GM12878 (cell line): ENCODE results near the gene DEGS2.

Experiments
- ATF7 ChIP-seq: fragments of 450-650 bp; IDR thresholded peaks from 2 replicates; pipeline ENCODE4 v1.6.1; 2016; ENCODE audit warnings: low read depth, mild to moderate bottlenecking
- BHLHE40 ChIP-seq, 2 experiments: fragments of 450-650 bp in 1 of 2; IDR thresholded peaks; 2 replicates each; pipeline ENCODE4 v1.6.1; 2011 to 2017; ENCODE audit warnings: low read depth in 2 of 2, borderline replicate concordance in 1 of 2, improper control_type of control experiment in 1 of 2, low read length in 1 of 2, mild to moderate bottlenecking in 1 of 2
- BMI1 ChIP-seq: fragments of 450-650 bp; IDR thresholded peaks from 2 replicates; pipeline ENCODE4 v1.6.1; 2016; ENCODE audit warnings: mild to moderate bottlenecking, moderate library complexity, borderline replicate concordance
- JUND ChIP-seq: IDR thresholded peaks from 2 replicates; pipeline ENCODE4 v1.6.1; 2012; ENCODE audit warnings: low read depth, mild to moderate bottlenecking, low read length, improper control_type of control experiment, moderate library complexity
- NFIC ChIP-seq: IDR thresholded peaks from 2 replicates; pipeline ENCODE4 v1.6.1; 2012; ENCODE audit warnings: low read depth, mild to moderate bottlenecking, inconsistent platforms, low read length, moderate library complexity
- NRF1 ChIP-seq: conservative IDR thresholded peaks from 2 replicates; pipeline ENCODE4 v1.6.1; 2011; ENCODE audit warnings: mild to moderate bottlenecking, low read depth, low read length, improper control_type of control experiment
- POLR2AphosphoS2 ChIP-seq: IDR thresholded peaks from 2 replicates; pipeline ENCODE4 v1.6.1; 2011; ENCODE audit warnings: low read depth, mild to moderate bottlenecking, low read length, improper control_type of control experiment, moderate library complexity
- RELA ChIP-seq: fragments of 450-650 bp; IDR thresholded peaks from 2 replicates; pipeline ENCODE4 v1.8.0; 2014; ENCODE audit warnings: borderline replicate concordance; ENCODE audit not compliant: partially characterized antibody
- SP1 ChIP-seq: IDR thresholded peaks from one replicate; pipeline ENCODE4 v1.6.1; 2011; ENCODE audit warnings: low read depth, low read length
- TARDBP ChIP-seq: IDR thresholded peaks from 2 replicates; pipeline ENCODE4 v1.6.1; 2016; ENCODE audit warnings: borderline replicate concordance
- WRNIP1 ChIP-seq: IDR thresholded peaks from 2 replicates; pipeline ENCODE4 v1.6.1; 2011; ENCODE audit warnings: low read depth, low read length, improper control_type of control experiment, borderline replicate concordance
- TF ChIP-seq, protein P1 (sequence below): fragments of 450-650 bp; IDR thresholded peaks from 2 replicates; pipeline ENCODE4 v1.6.1; 2017; ENCODE audit warnings: mild to moderate bottlenecking, moderate library complexity
- TF ChIP-seq, protein P2 (sequence below), 3 experiments: IDR thresholded peaks in 2 of 3; conservative IDR thresholded peaks in 1 of 3; 2 replicates each; pipeline ENCODE4 v1.5.1; 2011; ENCODE audit warnings: low read depth in 3 of 3, low read length in 3 of 3, mild to moderate bottlenecking in 3 of 3, control low read depth in 2 of 3, moderate library complexity in 2 of 3, inconsistent platforms in 1 of 3, mixed read lengths in 1 of 3; ENCODE audit not compliant: control insufficient read depth in 2 of 3, insufficient read depth in 1 of 3; ENCODE audit errors: extremely low read depth in 1 of 3

DNA sequence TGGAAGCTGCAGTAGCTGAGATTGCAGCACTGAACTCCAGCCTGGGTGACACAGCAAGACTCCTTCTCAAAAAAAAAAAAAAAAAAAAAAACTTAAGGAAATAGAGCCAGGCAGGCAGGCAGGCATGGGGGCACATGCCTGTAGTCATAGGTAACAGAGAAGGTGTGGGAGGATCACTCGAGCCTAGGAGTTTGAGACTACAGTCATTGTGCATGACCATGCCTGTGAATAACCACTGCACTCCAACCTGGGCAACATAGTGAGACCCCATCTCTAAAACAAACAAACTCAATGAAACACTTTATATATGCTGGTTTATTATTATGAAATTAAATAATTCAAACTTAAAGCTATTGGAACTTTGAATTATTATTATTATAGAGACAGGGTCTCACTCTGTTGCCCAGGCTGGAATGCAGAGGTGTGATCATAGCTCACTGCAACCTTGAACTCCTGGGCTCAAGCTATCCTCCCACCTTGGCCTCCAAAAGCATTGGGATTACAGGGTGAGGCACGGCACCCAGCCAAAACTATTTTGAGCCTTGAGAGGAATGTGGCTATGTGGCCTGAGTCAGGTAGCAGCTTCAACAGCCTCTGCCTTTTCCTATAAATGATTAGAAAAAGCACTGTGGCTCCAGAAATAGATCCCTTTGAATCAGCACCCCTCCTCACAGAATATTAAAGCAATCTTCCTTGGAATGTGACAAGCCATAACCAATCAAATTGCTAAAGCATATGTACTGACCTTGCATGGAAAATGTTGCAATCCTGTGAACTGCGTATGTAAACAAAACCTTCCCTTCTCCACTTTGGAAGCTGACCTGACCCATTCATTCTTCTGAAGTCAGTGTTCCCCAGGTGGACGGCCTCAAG lies 44.8 kb upstream of the DEGS2 start:
- TF ChIP-seq POLR2AphosphoS2 (no peak), NRF1 (no peak), SP1 (no peak), NFIC (no peak), ATF7 (no peak), JUND (no peak), BMI1 (no peak), BHLHE40 (IDR thresholded peaks at IDR 0.05; ENCODE audit: borderline replicate concordance in 1 of 2, low read depth in 2 of 2, low read length in 1 of 2) (no peak), WRNIP1 (no peak), RELA (no peak), TARDBP (no peak)
- TF ChIP-seq, protein P1, sequence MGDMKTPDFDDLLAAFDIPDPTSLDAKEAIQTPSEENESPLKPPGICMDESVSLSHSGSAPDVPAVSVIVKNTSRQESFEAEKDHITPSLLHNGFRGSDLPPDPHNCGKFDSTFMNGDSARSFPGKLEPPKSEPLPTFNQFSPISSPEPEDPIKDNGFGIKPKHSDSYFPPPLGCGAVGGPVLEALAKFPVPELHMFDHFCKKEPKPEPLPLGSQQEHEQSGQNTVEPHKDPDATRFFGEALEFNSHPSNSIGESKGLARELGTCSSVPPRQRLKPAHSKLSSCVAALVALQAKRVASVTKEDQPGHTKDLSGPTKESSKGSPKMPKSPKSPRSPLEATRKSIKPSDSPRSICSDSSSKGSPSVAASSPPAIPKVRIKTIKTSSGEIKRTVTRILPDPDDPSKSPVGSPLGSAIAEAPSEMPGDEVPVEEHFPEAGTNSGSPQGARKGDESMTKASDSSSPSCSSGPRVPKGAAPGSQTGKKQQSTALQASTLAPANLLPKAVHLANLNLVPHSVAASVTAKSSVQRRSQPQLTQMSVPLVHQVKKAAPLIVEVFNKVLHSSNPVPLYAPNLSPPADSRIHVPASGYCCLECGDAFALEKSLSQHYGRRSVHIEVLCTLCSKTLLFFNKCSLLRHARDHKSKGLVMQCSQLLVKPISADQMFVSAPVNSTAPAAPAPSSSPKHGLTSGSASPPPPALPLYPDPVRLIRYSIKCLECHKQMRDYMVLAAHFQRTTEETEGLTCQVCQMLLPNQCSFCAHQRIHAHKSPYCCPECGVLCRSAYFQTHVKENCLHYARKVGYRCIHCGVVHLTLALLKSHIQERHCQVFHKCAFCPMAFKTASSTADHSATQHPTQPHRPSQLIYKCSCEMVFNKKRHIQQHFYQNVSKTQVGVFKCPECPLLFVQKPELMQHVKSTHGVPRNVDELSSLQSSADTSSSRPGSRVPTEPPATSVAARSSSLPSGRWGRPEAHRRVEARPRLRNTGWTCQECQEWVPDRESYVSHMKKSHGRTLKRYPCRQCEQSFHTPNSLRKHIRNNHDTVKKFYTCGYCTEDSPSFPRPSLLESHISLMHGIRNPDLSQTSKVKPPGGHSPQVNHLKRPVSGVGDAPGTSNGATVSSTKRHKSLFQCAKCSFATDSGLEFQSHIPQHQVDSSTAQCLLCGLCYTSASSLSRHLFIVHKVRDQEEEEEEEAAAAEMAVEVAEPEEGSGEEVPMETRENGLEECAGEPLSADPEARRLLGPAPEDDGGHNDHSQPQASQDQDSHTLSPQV, result no peak
- TF ChIP-seq, protein P2, sequence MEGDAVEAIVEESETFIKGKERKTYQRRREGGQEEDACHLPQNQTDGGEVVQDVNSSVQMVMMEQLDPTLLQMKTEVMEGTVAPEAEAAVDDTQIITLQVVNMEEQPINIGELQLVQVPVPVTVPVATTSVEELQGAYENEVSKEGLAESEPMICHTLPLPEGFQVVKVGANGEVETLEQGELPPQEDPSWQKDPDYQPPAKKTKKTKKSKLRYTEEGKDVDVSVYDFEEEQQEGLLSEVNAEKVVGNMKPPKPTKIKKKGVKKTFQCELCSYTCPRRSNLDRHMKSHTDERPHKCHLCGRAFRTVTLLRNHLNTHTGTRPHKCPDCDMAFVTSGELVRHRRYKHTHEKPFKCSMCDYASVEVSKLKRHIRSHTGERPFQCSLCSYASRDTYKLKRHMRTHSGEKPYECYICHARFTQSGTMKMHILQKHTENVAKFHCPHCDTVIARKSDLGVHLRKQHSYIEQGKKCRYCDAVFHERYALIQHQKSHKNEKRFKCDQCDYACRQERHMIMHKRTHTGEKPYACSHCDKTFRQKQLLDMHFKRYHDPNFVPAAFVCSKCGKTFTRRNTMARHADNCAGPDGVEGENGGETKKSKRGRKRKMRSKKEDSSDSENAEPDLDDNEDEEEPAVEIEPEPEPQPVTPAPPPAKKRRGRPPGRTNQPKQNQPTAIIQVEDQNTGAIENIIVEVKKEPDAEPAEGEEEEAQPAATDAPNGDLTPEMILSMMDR (IDR thresholded peaks at IDR 0.05 in 2 of 3, conservative IDR thresholded peaks at IDR 0.05 in 1 of 3; ENCODE audit: control insufficient read depth in 2 of 3, extremely low read depth in 1 of 3, insufficient read depth in 1 of 3, low read depth in 3 of 3, low read length in 3 of 3), result no peak
